GM19467 (cell line): ENCODE measurements around the gene LRRC8B.
A peak's percentile ranks its signal among the peaks of the same experiment; 100 is the strongest.
"Not testable (repeated sequence)": the region's sequence is repeated elsewhere in the genome, so short reads cannot be mapped to it uniquely, and the experiment has no call there.

Source experiments
- ATAC-seq: cut with Tn5 transposase; IDR thresholded peaks from one replicate; pipeline ENCODE4 v1.9.1; 2021; ENCODE audit warnings: mild to moderate bottlenecking, moderate library complexity; ENCODE audit not compliant: unreplicated experiment

Gene LRRC8B

DNA sequence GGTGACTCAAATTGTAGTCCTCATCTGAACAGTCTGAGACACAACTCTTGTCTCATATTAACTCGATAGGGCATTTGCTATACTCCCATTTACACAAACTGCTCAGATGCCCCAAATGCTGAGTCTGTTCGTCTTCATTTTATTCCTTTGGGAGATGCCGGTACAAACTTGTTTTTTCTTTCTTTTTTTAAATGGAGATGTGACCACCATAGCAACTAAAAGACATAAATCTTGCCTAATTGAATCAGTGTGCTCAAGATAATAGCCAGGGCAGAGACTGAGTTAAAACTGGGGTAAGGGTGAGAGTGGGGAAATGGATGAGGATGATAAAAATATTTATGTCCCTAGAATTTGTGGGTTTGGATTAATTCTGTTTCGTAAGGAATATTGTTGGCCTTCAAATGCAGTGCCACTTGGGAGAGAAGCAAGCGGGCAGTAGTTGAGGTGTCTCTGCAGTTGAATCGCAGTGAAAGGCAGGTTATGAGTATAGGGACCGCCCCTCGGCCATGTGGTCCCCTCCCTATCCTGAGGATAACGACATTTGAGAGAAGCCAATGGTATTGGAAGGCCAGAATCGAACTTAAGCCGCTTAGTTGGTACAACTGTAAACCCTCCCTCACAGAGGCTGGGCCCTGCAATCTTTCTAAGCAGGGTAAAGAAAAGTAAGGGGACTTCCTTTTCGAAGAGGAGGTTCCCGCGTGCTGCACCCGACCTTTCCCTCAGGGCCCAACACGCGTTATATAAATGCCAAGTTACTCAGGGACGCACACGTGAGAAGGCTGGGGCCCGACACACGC, 859 bp upstream of the LRRC8B start:
- peak; percentile 13 for ATAC-seq

DNA sequence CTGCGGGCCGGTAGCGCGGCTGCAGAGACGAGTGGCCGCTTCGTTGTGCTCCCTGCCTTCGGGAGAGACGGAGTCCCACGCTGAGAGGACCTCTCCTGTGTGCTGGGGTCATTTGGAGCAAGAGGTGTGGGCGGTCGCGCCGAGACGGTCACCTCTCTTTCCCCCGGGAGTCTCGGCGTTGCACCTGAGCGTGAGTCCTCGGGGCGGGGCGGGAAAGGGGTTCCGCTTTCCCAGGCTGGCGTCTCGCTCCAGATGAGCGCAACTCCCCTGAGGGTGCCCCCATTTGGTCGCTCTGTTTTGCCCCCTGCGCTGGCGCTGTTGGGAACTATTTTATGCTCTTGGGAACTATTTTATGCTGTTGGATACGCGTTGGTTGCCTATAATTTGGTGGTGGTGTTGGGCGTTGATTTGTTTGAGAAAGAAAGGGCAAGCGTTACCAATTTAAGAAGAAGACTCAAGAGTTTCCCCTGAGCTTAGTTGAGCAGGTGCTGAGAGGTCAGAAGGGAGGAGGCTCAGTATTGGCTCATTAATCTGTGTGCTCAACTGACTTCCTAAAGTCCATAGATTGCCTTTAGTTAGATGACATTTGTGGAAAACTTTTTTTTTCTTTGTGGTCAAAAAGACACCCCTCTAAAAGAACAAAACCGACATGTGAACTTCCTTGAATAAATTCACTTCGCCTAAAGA, 683 bp downstream of the LRRC8B start:
- peak; percentile 21 for ATAC-seq

DNA sequence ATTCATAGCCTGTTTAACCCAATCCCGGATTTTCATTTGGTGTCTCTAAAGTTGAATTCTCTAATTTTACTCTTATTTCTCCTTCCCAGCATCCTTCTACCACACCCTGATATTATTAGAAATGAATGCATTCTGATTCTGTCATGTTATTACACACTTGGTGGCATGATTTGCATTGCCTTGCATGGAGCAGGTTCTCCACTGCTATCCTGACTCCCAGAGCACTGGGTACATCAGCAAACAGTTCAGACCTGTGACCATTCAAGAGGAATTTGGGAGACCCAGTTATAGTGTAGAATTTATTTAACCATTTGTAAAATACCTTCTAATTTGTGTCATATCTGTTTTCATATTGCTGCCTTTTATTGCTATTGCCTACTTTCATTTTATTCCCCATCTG, 2.6 kb downstream of the LRRC8B start:
- no peak for ATAC-seq

GRCh38 chr1:89527750-89528381, 3.2 kb downstream of the LRRC8B start:
- ATAC-seq, result no peak

GRCh38 chr1:89528382-89528780, 3.8 kb downstream of the LRRC8B start:
- no peak for ATAC-seq

DNA sequence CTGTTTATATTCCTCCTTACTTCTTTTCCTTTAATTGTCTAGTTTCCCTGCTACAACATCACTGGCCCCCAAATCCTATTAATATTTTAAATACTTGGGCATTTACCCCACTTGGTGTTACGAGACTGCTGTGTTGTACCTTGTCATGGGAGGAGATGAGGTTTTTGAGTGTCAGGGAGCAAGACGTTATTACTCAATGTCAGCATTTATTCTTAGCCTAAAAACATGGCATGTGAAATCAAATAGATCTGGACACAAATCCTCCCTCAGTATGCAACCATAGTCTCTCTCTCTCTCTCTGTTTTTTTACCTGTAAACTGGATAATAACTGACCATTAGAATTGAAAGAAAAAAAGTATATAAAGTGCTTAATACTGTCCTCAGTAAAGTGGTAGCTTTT, 4.6 kb downstream of the LRRC8B start:
- ATAC-seq, result no peak

- ATAC-seq, result no peak
These were observed 5.9 kb downstream of the LRRC8B start for GRCh38 chr1:89530444-89531089.

DNA sequence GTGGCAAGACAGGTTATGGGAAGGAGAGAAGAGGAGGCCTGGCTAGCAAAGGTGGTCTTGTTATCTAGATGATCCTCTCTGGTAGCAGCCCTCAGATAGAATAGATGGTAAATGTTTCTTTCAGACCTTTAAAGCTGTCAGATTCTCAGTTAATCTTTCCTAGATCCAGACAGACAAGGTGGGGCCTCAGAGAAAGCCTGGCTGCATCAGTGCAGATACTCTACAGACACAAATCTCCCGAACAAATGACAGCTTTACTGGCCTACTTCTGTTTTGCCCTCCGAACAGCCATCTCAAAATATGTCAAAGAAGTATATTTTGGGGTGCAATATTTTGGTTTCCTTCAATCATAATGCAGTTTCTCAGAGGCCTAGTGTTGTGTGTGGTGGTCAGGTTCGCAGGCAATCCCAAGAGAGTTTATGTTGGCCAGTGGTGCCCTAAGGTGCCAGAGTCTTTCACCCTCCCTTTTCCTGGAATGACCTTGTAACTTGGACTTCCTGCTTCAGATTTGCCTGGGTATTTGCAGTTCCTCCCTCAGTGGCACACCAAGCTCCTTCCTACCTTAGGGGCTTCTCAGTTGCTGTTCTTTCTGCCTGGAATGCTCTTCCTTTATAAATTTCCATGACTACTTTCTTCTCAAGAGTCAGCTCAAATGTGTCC, 7.0 kb downstream of the LRRC8B start:
- no peak for ATAC-seq

DNA sequence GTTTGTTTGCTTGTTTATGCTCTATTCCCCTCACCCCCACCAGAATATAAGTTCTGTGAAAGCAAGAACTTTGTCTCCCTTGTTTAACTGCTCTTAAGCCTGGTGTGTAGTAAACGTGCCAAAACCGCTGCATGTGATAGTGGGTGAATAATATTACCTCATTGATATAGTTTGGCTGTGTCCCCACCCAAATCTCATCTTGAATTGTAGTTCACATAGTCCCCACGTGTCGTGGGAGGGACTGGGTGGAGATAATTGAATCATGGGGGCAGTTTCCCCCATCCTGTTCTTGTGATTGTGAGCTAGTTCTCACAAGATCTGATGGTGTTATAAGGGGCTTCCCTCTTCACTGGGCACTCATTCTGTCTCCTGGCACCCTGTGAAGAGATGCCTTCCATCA, 7.6 kb downstream of the LRRC8B start:
- no peak for ATAC-seq

GRCh38 chr1:89532866-89533265, 8.2 kb downstream of the LRRC8B start:
- no peak for ATAC-seq

DNA sequence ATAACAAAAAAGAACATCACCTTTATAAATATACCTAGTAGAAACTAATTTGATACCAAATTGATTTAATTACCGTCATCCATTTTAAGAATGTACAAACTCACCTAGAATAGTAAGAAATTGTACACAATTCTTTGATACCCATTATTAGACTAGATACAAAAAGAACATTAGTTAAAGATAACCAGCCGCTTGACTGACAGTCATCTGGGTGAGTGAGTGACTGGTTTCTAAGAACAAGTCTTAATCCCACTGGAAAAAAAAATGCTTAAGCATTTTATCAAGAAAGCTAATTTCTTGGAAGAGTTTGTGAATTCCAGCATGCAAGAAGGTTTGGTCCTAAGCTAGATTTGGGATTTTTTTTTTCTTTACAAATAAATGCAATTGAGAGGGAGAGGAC, 10.9 kb downstream of the LRRC8B start:
- ATAC-seq, result no peak

GRCh38 chr1:89536555-89537341, 12.1 kb downstream of the LRRC8B start:
- ATAC-seq, result no peak

DNA sequence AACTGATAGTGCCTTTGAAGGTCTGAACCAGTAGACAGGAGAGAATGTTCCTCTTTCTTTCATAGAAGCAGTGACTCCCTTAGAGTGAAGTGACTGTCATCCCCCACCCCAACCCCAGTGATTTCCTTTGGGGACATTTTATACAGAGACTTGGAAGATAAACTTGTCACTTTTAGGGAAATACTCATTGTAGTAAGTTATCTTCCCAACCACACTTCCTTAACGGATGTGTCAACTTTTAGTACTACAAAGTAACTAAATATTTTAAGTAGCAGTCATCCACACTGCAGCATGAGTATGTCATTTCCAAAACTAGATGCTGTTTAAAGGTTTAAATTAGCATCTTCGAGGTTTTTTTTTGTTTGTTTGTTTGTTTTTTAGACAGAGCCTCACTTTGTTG, 13.7 kb downstream of the LRRC8B start:
- no peak for ATAC-seq

GRCh38 chr1:89539128-89539527, 14.5 kb downstream of the LRRC8B start:
- ATAC-seq, result no peak

GRCh38 chr1:89540406-89540970, 15.9 kb downstream of the LRRC8B start:
- no peak for ATAC-seq

DNA sequence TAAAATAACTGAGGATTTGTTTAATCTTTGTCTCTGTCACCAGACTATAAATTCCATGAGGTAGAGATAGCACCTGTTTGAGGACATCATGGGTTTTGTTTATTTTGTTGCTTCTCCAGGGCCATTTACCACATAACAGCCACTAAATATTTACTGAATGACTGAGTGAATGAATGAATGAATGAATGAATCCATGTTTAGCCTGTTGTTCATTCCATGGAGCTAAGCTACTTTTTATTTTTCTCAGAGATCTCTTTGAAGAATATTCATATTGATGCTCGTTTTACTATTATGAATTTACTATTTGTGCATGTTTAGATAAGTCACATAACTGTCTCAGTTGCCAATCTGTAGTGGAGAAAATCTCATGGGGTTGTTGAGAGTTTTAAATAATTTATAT, 17.7 kb downstream of the LRRC8B start:
- no peak for ATAC-seq

GRCh38 chr1:89543632-89544031, 19.0 kb downstream of the LRRC8B start:
- not testable (repeated sequence) for ATAC-seq

DNA sequence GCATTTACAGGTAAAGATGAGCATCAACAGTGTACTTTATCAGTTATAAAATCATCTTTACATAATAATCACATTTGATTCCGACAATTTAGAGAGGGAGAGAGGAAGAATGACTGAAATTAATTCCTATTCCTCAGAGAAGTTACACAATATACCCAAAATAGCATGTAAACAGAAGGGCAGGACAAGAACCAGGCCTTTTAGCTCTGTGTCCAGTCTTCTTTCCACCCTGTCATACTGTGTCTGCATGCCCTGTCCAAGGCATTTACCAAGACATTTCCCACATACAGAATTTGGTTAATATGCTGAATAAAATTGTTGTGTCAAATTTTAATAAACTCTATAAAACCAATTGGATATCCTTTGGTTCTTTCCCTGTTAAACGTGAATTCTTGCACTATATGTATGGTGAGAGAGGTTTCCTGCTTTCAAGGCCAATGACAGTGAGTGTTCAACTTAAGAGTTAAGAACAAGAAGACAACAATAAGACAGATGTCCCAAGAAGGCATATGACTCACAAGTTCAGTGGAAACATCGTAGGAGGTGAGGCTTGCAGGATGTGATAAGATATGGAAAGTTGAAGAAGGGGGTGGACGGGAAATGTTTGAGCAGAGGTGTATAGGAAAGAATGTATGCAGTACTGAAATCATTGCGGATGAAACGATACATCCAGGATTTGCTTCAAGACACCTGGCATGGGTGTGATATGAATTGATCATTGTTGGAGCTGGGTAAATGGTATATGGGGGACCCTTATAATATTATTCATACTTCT, 20.8 kb downstream of the LRRC8B start:
- ATAC-seq, result no peak
